Daoy (cell line): ENCODE results near the gene SMG1. TPM values are rescaled to one million over a fixed set of nuclear protein-coding genes. Genes with fewer than 3 reads are reported as not detected.
"Not testable (repeated sequence)": the region's sequence is repeated elsewhere in the genome, so short reads cannot be mapped to it uniquely, and the experiment has no call there.

Source experiments
- DNase-seq: peaks from one replicate; pipeline ENCODE4 v3.0.0-alpha.2; 2015; ENCODE audit warnings: low read depth
- total RNA-seq: library from RNA; depleted of rRNA; stranded (reverse); fragments of >200 nt; shearing (Covaris generic); gene quantifications from 2 replicates; pipeline ENCODE4 v1.2.3, GENCODE V29; 2014; rRNA removed

SMG1 gene
- 19.8 and 22.0 TPM in 2 replicates for total RNA-seq

GRCh38 chr16:18925986-18926865, at the start of gene SMG1:
SMG1 (minus strand) TSS chr16:18926408; CDS start chr16:18926041, 367 bp downstream.
- peak; percentile 98 for DNase-seq

GRCh38 chr16:18975109-18975508, 48.9 kb upstream of the SMG1 start:
- no peak for DNase-seq

- no peak for DNase-seq
Observed at GRCh38 chr16:18969855-18970240, 43.6 kb upstream of the SMG1 start.

GRCh38 chr16:18969050-18969854, 43.0 kb upstream of the SMG1 start:
- peak; percentile 81 for DNase-seq

GRCh38 chr16:18966791-18967190, 40.6 kb upstream of the SMG1 start:
- DNase-seq = no peak

GRCh38 chr16:18965555-18965954, 39.3 kb upstream of the SMG1 start:
- no peak for DNase-seq

GRCh38 chr16:18959031-18959505, 32.9 kb upstream of the SMG1 start:
- no peak for DNase-seq

GRCh38 chr16:18958621-18959029, 32.4 kb upstream of the SMG1 start:
- no peak for DNase-seq

- not testable (repeated sequence) for DNase-seq
Observed at GRCh38 chr16:18956658-18957241, 30.5 kb upstream of the SMG1 start.

GRCh38 chr16:18955874-18956580, 29.8 kb upstream of the SMG1 start:
- peak; percentile 33 for DNase-seq

GRCh38 chr16:18953547-18953946, 27.3 kb upstream of the SMG1 start:
- DNase-seq = no peak

GRCh38 chr16:18950469-18951185, 24.4 kb upstream of the SMG1 start:
- DNase-seq = no peak

- no peak for DNase-seq
Observed at GRCh38 chr16:18948372-18949020, 22.3 kb upstream of the SMG1 start.

- DNase-seq = no peak
Observed at GRCh38 chr16:18945233-18945632, 19.0 kb upstream of the SMG1 start.

- DNase-seq = no peak
Observed at GRCh38 chr16:18943414-18943813, 17.2 kb upstream of the SMG1 start.

- DNase-seq = no peak
Observed at GRCh38 chr16:18942061-18942460, 15.9 kb upstream of the SMG1 start.

GRCh38 chr16:18941471-18941870, 15.3 kb upstream of the SMG1 start:
- DNase-seq = no peak

GRCh38 chr16:18938986-18939385, 12.8 kb upstream of the SMG1 start:
- DNase-seq = no peak

- DNase-seq = no peak
Observed at GRCh38 chr16:18937390-18937789, 11.2 kb upstream of the SMG1 start.

GRCh38 chr16:18936727-18937340, 10.6 kb upstream of the SMG1 start:
- DNase-seq = no peak
